Breast epithelium (tissue), 4 donors: ENCODE data around the gene SFXN5. TPM values are rescaled to one million over a fixed set of nuclear protein-coding genes. Genes with fewer than 3 reads are reported as not detected.

Experiments
- DNase-seq, 2 donors: peaks; one replicate each; pipeline ENCODE4 v3.0.0-alpha.2; 2019; ENCODE audit warnings: low spot score in 2 of 2
- H3K27ac ChIP-seq, 2 donors: fragments of 200-600 bp; sonication (generic) in 1 of 2; one replicate each; pipeline ENCODE4 v1.5.1; 2016 to 2019; ENCODE audit warnings: mild to moderate bottlenecking in 1 of 2
- H3K27me3 ChIP-seq, 2 donors: fragments of 200-600 bp; sonication (generic) in 1 of 2; one replicate each; pipeline versions ENCODE4 v1.5.1 to v1.6.0; 2017 to 2019; ENCODE audit warnings: control low read depth in 1 of 2, mild to moderate bottlenecking in 1 of 2
- H3K36me3 ChIP-seq: fragments of 200-600 bp; one replicate; pipeline ENCODE4 v1.5.1; 2019
- H3K4me1 ChIP-seq, 2 donors: fragments of 200-600 bp; sonication (generic); one replicate each; pipeline ENCODE4 v1.5.1; 2016 to 2019; ENCODE audit warnings: control low read depth in 1 of 2
- H3K4me3 ChIP-seq, 3 donors: fragments of 200-600 bp; sonication (generic); 1 replicate in 2 of 3; 2 replicates in 1 of 3; pipeline ENCODE4 v1.5.1; 2016 to 2019; ENCODE audit warnings: mild to moderate bottlenecking in 3 of 3, moderate library complexity in 2 of 3
- H3K9me3 ChIP-seq, 2 donors: fragments of 200-600 bp; sonication (generic) in 1 of 2; one replicate each; pipeline ENCODE4 v1.5.1; 2016 to 2019; ENCODE audit warnings: control low read depth in 1 of 2
- CTCF ChIP-seq, 3 donors: fragments of 450-650 bp; IDR thresholded peaks; one replicate each; pipeline ENCODE4 v1.5.1; 2016 to 2017; ENCODE audit warnings: antibody characterized with exemption in 3 of 3, mild to moderate bottlenecking in 3 of 3, moderate library complexity in 3 of 3
- POLR2A ChIP-seq: fragments of 450-650 bp; IDR thresholded peaks from one replicate; pipeline ENCODE4 v1.6.1; 2016; ENCODE audit warnings: antibody characterized with exemption, mild to moderate bottlenecking, moderate library complexity
- POLR2AphosphoS5 ChIP-seq, 3 donors: sonication (generic); formaldehyde crosslinking; IDR thresholded peaks; one replicate each; pipeline ENCODE4 v1.6.1; 2017; ENCODE audit warnings: antibody characterized with exemption in 3 of 3
- intact Hi-C: fragments of 100-400 bp; cut with DNase I; formaldehyde crosslinking; loops from one replicate; pipeline ENCODE4 v1.15.1; 2023; ENCODE audit warnings: low total_unique reads
- total RNA-seq, 3 donors: library from RNA; depleted of rRNA; stranded (reverse); fragments of >200 nt; gene quantifications; one replicate each; pipeline ENCODE4 v1.1.0, GENCODE V29; 2016

Gene SFXN5
- total RNA-seq, 3 donors from 2014 or later = 6.7 to 19.6 (median 12.8) TPM

DNA sequence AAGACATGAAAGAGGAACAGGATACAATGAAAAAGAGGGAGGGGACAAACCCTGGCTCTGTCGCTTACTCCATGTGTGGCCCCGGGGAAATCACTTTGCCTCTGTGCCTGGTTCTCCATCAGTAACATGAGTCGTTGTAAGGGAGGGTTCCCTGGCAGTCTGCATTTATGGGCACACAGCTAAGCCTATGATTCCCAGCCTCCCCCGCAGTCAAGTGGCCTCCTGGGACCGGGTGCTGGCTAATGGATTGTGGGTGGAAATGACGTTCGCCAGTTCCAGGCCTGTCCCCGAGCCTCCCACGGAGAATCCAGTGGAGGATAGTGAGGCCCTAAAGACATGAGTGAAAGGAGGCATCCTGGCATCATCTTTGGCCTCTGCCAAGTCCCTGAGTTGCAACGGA, 42.7 kb downstream of the SFXN5 start:
- no peaks in the 10 kb centered on the region for H3K9me3 ChIP-seq
- no peak overlapping the region for H3K4me3 ChIP-seq
- intact Hi-C loops = no loop called here
- H3K27ac ChIP-seq = no peak overlapping the region
- TF ChIP-seq POLR2A (no peak), POLR2AphosphoS5 (IDR thresholded peaks at IDR 0.05) (no peak), CTCF (IDR thresholded peaks at IDR 0.05) (no peak)
- no peaks in the 10 kb centered on the region for H3K36me3 ChIP-seq
- H3K4me1 ChIP-seq = no peaks in the 10 kb centered on the region
- H3K27me3 ChIP-seq = no peaks in the 10 kb centered on the region
- DNase-seq = no peak

DNA sequence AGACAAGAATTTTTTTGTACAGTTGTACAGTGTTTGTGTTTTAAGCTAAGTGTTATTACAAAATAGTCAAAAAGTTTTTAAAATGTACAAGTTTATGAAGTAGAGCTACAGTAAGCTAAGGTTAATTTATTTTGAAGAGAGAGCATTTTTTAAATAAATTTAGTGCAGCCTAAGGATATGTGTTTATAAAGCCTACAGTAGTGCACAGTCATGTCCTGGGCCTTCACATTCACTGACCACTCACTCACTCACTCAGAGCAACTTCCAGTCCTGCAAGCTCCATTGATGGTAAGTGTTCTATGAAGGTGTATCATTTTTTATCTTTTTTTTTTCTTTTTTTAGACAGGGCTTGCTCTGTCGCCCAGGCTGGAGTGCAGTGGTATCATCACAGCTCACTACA, 44.2 kb downstream of the SFXN5 start:
- Histone ChIP-seq H3K36me3 (no peaks in the 10 kb centered on the region), H3K4me3 (no peak overlapping the region), H3K4me1 (no peaks in the 10 kb centered on the region), H3K27me3 (no peaks in the 10 kb centered on the region), H3K27ac (no peak overlapping the region), H3K9me3 (no peaks in the 10 kb centered on the region)
- intact Hi-C loops = no loop called here
- TF ChIP-seq POLR2A (no peak), POLR2AphosphoS5 (IDR thresholded peaks at IDR 0.05) (no peak)
- DNase-seq = no peak

GRCh38 chr2:73023497-73023896, 48.0 kb downstream of the SFXN5 start:
- Histone ChIP-seq H3K27ac (no peak overlapping the region), H3K27me3 (no peaks in the 10 kb centered on the region), H3K36me3 (no peaks in the 10 kb centered on the region), H3K9me3 (no peaks in the 10 kb centered on the region), H3K4me1 (no peaks in the 10 kb centered on the region), H3K4me3 (no peak overlapping the region)
- intact Hi-C loops = no loop called here
- TF ChIP-seq POLR2AphosphoS5 (IDR thresholded peaks at IDR 0.05) (no peak), CTCF (IDR thresholded peaks at IDR 0.05) (no peak), POLR2A (no peak)
- no peak for DNase-seq

DNA sequence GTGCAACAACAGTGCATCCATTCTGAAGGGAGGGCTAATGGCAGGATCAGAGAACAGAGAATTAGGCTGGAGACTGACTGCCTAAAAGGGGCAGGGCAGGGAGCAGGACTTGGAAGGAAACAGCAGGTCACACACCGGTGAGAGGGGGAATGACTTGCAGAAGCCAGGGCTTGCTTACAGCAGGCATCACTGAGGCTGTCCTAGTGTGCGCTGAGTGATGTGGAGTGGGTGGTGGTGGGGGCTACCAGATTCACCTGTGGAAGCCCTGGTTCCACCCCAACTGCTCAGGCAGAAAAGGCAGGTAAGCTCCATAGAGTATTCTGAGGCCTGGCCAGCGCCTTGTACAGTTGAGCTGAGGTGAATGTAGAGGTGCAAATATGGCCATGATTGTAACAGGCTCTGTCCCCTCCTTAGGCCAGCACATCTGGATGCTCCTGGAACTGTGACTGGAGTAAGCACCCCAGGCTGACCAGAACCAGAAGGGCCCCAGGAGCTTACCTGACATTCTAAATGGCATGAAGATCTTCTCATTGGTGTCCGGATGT, 49.4 kb downstream of the SFXN5 start:
- no peak for DNase-seq
- no peak for TF ChIP-seq CTCF (IDR thresholded peaks at IDR 0.05)
- no peak for TF ChIP-seq POLR2A
- no peak for TF ChIP-seq POLR2AphosphoS5 (IDR thresholded peaks at IDR 0.05)
- intact Hi-C loops = no loop called here
- Histone ChIP-seq H3K4me3 (no peak overlapping the region), H3K9me3 (no peaks in the 10 kb centered on the region), H3K27me3 (no peaks in the 10 kb centered on the region), H3K36me3 (no peaks in the 10 kb centered on the region), H3K4me1 (no peaks in the 10 kb centered on the region), H3K27ac (no peak overlapping the region)

- Histone ChIP-seq H3K4me3 (no peak overlapping the region), H3K36me3 (no peaks in the 10 kb centered on the region), H3K9me3 (no peaks in the 10 kb centered on the region), H3K27ac (no peak overlapping the region), H3K4me1 (no peaks in the 10 kb centered on the region), H3K27me3 (no peaks in the 10 kb centered on the region)
- intact Hi-C loops = no loop called here
- DNase-seq = no peak
- no peak for TF ChIP-seq CTCF (IDR thresholded peaks at IDR 0.05)
- TF ChIP-seq POLR2A = no peak
- no peak for TF ChIP-seq POLR2AphosphoS5 (IDR thresholded peaks at IDR 0.05)
Observed at GRCh38 chr2:73021371-73022010, 50.0 kb downstream of the SFXN5 start.
